ENCODE results near the gene HOMEZ. TPM values are rescaled to one million over a fixed set of nuclear protein-coding genes. Genes with fewer than 3 reads are reported as not detected.

Gene HOMEZ
- total and polyA plus RNA-seq, 2 donors (not counting 3 experiments of a cell fraction or from before 2014, with no cell fraction given), result 11.3 to 16.8 TPM

- peak; percentile 15 for FAIRE-seq
- H3K4me2 ChIP-seq (ENCODE audit: insufficient read depth, low read length), result peak overlapping the region; percentile 64
- no TSS peak for BruUV-seq (replicated peaks)
- intact Hi-C loops (cut with micrococcal nuclease) (loop anchor here (1.0 to 2.0 kb wide), 5 partner anchors 16 to 227 kb away; partner anchors contain the start of genes ACIN1, BCL2L2, C14orf119 and HOMEZ), dilution Hi-C loops (cut with MboI; ENCODE audit: extremely low pct_ligation_motif_present, low sequenced_read_pairs) (no loop called here)
- H3K9me3 ChIP-seq (replicated peaks; ENCODE audit: control insufficient read depth, insufficient read depth, low read length), result no peaks in the 10 kb centered on the region
- POLR2A ChIA-PET, result interaction anchor here (0.9 to 2.0 kb wide), 3 partner anchors 15 to 227 kb away, joined by 3 to 13 read pairs (median 6); partner anchors contain the start of genes ACIN1, BCL2L2 and C14orf119
- no peaks in the 10 kb centered on the region for H3K27me3 ChIP-seq (ENCODE audit: control insufficient read depth in 2 of 2, insufficient read depth in 2 of 2, low read length in 2 of 2)
- peak overlapping the region; percentile 90 to 97 (median 95) for H3K4me3 ChIP-seq (replicated peaks in 1 of 3; ENCODE audit: insufficient read depth in 1 of 3, low read depth in 1 of 3, low read length in 3 of 3)
- H4K20me1 ChIP-seq (replicated peaks; ENCODE audit: control insufficient read depth, extremely low read depth, insufficient read depth, low read length), result no peaks in the 10 kb centered on the region
- H2AFZ ChIP-seq (ENCODE audit: low read depth, low read length), result peak overlapping the region; percentile 14
- peaks cover 16% of the 10 kb centered on the region for H3K4me1 ChIP-seq (ENCODE audit: control insufficient read depth, extremely low read depth, insufficient read depth, low read length)
- H3K27ac ChIP-seq (ENCODE audit: insufficient read depth, low read depth, low read length), result peak overlapping the region; percentile 77
- H3K9ac ChIP-seq (replicated peaks; ENCODE audit: extremely low read depth, insufficient read depth, low read length), result peak overlapping the region; percentile 96
- peak; percentile 50 for DNase-seq (ENCODE audit: low read depth, low spot score)
- no peaks in the 10 kb centered on the region for H3K9me1 ChIP-seq (replicated peaks; ENCODE audit: control insufficient read depth, extremely low read depth, insufficient read depth, low read length)
- CTCF ChIA-PET, result interaction anchor here (0.7 to 2.9 kb wide), 16 partner anchors 9 to 253 kb away, joined by 3 to 20 read pairs (median 3); partner anchors contain the start of genes BCL2L2, HOMEZ and PPP1R3E
- peaks cover 12 to 15% of the 10 kb centered on the region in 2 experiments for H3K36me3 ChIP-seq (ENCODE audit: control insufficient read depth in 2 of 2, extremely low read depth in 1 of 2, insufficient read depth in 2 of 2, low read length in 2 of 2)
- H3K79me2 ChIP-seq (ENCODE audit: control insufficient read depth, insufficient read depth, low read length), result peaks cover 26% of the 10 kb centered on the region
- TF ChIP-seq GATA2 (IDR thresholded peaks at IDR 0.05; ENCODE audit: insufficient read depth, insufficient read length, low read depth, low read length), result no peak
- TF ChIP-seq POLR2A (IDR thresholded peaks at IDR 0.05; ENCODE audit: low read depth, low read length), result peak; percentile 69
- no peak for TF ChIP-seq EZH2 (IDR thresholded peaks at IDR 0.05; ENCODE audit: borderline replicate concordance, low read depth, low read length, severe bottlenecking)
These were observed 35.9 kb upstream of the HOMEZ start for GRCh38 chr14:23321572-23322547.

Data from endothelial cell of umbilical vein (primary cell).